ENCODE results near the gene SLC5A7. TPM values are rescaled to one million over a fixed set of nuclear protein-coding genes. Genes with fewer than 3 reads are reported as not detected.

The SLC5A7 gene
- total and polyA plus RNA-seq, 2 of the 13 experiments (the other 11 are each of a cell fraction or from before 2014, with no cell fraction given) = not detected

- BruUV-seq (replicated peaks) = no TSS peak
- no peak for DNase-seq (ENCODE audit: low spot score)
- no peak for ATAC-seq
- ChIA-PET CTCF (ENCODE audit: low intra/inter-chr PET ratio, low total read pairs) (no interaction called here), POLR2A (no interaction called here)
- Histone ChIP-seq H3K27ac (ENCODE audit: extremely low read length, insufficient read depth, low read length) (no peak overlapping the region), H3K4me1 (ENCODE audit: insufficient read depth, low read length) (no peaks in the 10 kb centered on the region), H3K9me3 (ENCODE audit: low read length) (no peaks in the 10 kb centered on the region), H3K36me3 (replicated peaks in 1 of 2; ENCODE audit: control insufficient read depth in 1 of 2, insufficient read depth in 2 of 2, low read length in 2 of 2) (no peaks in the 10 kb centered on the region), H3K4me2 (ENCODE audit: low read depth, low read length) (no peak overlapping the region), H3K4me3 (replicated peaks in 1 of 3; ENCODE audit: insufficient read depth in 1 of 3, low read depth in 2 of 3, low read length in 3 of 3) (no peak overlapping the region), H3K27me3 (ENCODE audit: control insufficient read depth in 1 of 2, insufficient read depth in 2 of 2, low read length in 2 of 2) (no peaks in the 10 kb centered on the region), H2AFZ (ENCODE audit: low read length) (no peak overlapping the region), H3K79me2 (ENCODE audit: insufficient read depth, low read length) (no peaks in the 10 kb centered on the region), H4K20me1 (ENCODE audit: insufficient read depth, low read length) (no peaks in the 10 kb centered on the region), H3K9ac (ENCODE audit: insufficient read depth, low read depth, low read length) (no peak overlapping the region)
- in situ Hi-C loops (cut with HindIII; ENCODE audit: extremely low pct_ligation_motif_present, low pct_unique_long_range_greater_than_20kb) (no loop called here), intact Hi-C loops (cut with micrococcal nuclease; ENCODE audit: unreplicated experiment) (no loop called here)
- TF ChIP-seq XBP1 (CRISPR knock-in tag; IDR thresholded peaks at IDR 0.05) = no peak
- no peak for TF ChIP-seq MYNN (CRISPR knock-in tag; IDR thresholded peaks at IDR 0.05; ENCODE audit: low read depth)
- WGBS (ENCODE audit: low lambda C conversion rate) = 5% methylated on average over 1 of the region's 1 CpG
- FAIRE-seq = no peak
Measured at GRCh38 chr2:107964185-107964584, 22.1 kb upstream of the SLC5A7 start.

- Histone ChIP-seq H3K27me3 (ENCODE audit: control insufficient read depth in 1 of 2, insufficient read depth in 2 of 2, low read length in 2 of 2) (peaks cover 0 to 19% of the 10 kb centered on the region in 2 experiments; a peak in 2 of 5 replicates), H3K4me1 (ENCODE audit: insufficient read depth, low read length) (no peaks in the 10 kb centered on the region), H2AFZ (ENCODE audit: low read length) (no peak overlapping the region), H3K4me2 (ENCODE audit: low read depth, low read length) (no peak overlapping the region), H3K27ac (ENCODE audit: extremely low read length, insufficient read depth, low read length) (no peak overlapping the region), H3K4me3 (replicated peaks in 1 of 3; ENCODE audit: insufficient read depth in 1 of 3, low read depth in 2 of 3, low read length in 3 of 3) (no peak overlapping the region), H3K9ac (ENCODE audit: insufficient read depth, low read depth, low read length) (no peak overlapping the region), H4K20me1 (ENCODE audit: insufficient read depth, low read length) (no peaks in the 10 kb centered on the region), H3K79me2 (ENCODE audit: insufficient read depth, low read length) (no peaks in the 10 kb centered on the region), H3K36me3 (replicated peaks in 1 of 2; ENCODE audit: control insufficient read depth in 1 of 2, insufficient read depth in 2 of 2, low read length in 2 of 2) (no peaks in the 10 kb centered on the region), H3K9me3 (ENCODE audit: low read length) (no peaks in the 10 kb centered on the region)
- in situ Hi-C loops (cut with HindIII; ENCODE audit: extremely low pct_ligation_motif_present, low pct_unique_long_range_greater_than_20kb) (no loop called here), intact Hi-C loops (cut with micrococcal nuclease; ENCODE audit: unreplicated experiment) (no loop called here)
- WGBS (ENCODE audit: low lambda C conversion rate) = 18% methylated on average over 2 of the region's 2 CpGs
- no peak for FAIRE-seq
- no TSS peak for BruUV-seq (replicated peaks)
- no peak for TF ChIP-seq ZNF468 (CRISPR knock-in tag; IDR thresholded peaks at IDR 0.05)
- TF ChIP-seq ZNF710 (CRISPR knock-in tag; IDR thresholded peaks at IDR 0.05; ENCODE audit: borderline replicate concordance) = no peak
- TF ChIP-seq GMEB1 (CRISPR knock-in tag; IDR thresholded peaks at IDR 0.05; ENCODE audit: borderline replicate concordance) = no peak
- no peak for TF ChIP-seq ZNF775 (CRISPR knock-in tag; IDR thresholded peaks at IDR 0.05; ENCODE audit: borderline replicate concordance)
- TF ChIP-seq FOXK2 (IDR thresholded peaks at IDR 0.05) = no peak
- TF ChIP-seq HOXD1 (CRISPR knock-in tag; IDR thresholded peaks at IDR 0.05) = no peak
- no peak for TF ChIP-seq ZNF724P (CRISPR knock-in tag; IDR thresholded peaks at IDR 0.05; ENCODE audit: borderline replicate concordance)
- TF ChIP-seq ZNF501 (CRISPR knock-in tag; IDR thresholded peaks at IDR 0.05) = no peak
- no peak for TF ChIP-seq IRF2 (CRISPR knock-in tag; IDR thresholded peaks at IDR 0.05)
- TF ChIP-seq GZF1 (CRISPR knock-in tag; IDR thresholded peaks at IDR 0.05) = no peak
- TF ChIP-seq NFYC (CRISPR knock-in tag; IDR thresholded peaks at IDR 0.05) = no peak
- ChIA-PET CTCF (ENCODE audit: low intra/inter-chr PET ratio, low total read pairs) (no interaction called here), POLR2A (no interaction called here)
- no peak for ATAC-seq
- no peak for DNase-seq (ENCODE audit: low spot score)
Measured at GRCh38 chr2:107984707-107985106, 1.6 kb upstream of the SLC5A7 start.
